A549 (cell line): ENCODE measurements around the gene GBF1. TPM values are rescaled to one million over a fixed set of nuclear protein-coding genes. Genes with fewer than 3 reads are reported as not detected.

ENCODE experiments used
- ATAC-seq, 2 experiments: fragments of 200-7000 bp in 1 of 2; fragments of >200 bp in 1 of 2; cut with Nextera tagmentation in 1 of 2; cut with Tn5 transposase in 1 of 2; 3 replicates each; pipeline versions ENCODE4 v1.8.0 to v1.9.1; 2018 to 2020; ENCODE audit warnings: mild to moderate bottlenecking in 1 of 2, moderate library complexity in 1 of 2
- CTCF ChIA-PET: fragments of 300-600 bp; sonication (Branson Sonifier 250); formaldehyde crosslinking; extraction: SDS; loops from one replicate; lab custom pipeline; 2021; ENCODE audit warnings: antibody characterized with exemption, inconsistent platforms; lab: Yijun Ruan, JAX
- POLR2A ChIA-PET: fragments of 350-600 bp; formaldehyde crosslinking; extraction: SDS; loops from one replicate; lab custom pipeline; 2021; ENCODE audit warnings: antibody characterized with exemption, inconsistent platforms; lab: Yijun Ruan, JAX
- DNase-seq, 2 experiments: peaks; one replicate each; pipeline versions ENCODE4 v3.0.0 to v3.0.0-alpha.2; 2011 to 2016; ENCODE audit warnings: low read depth in 1 of 2, low spot score in 1 of 2
- FAIRE-seq: peaks from 2 replicates; lab custom pipeline; 2011; peaks lifted over from hg19 to GRCh38; lab: Jason Lieb, UNC
- H3K27ac ChIP-seq, 2 experiments: fragments of >200 bp; sonication (Bioruptor Twin); formaldehyde crosslinking; 3 replicates each; pipeline ENCODE4 v1.5.1; 2016 to 2017
- H3K4me1 ChIP-seq: fragments of >200 bp; sonication (Bioruptor Twin); formaldehyde crosslinking; 3 replicates; pipeline ENCODE4 v1.6.1; 2016
- H3K4me2 ChIP-seq: fragments of >200 bp; sonication (Bioruptor Twin); formaldehyde crosslinking; 3 replicates; pipeline ENCODE4 v1.6.1; 2016
- H3K4me3 ChIP-seq: fragments of >200 bp; sonication (Bioruptor Twin); formaldehyde crosslinking; 3 replicates; pipeline ENCODE4 v1.5.1; 2016
- H3K9me3 ChIP-seq: fragments of >200 bp; sonication (Bioruptor Twin); formaldehyde crosslinking; 3 replicates; pipeline ENCODE4 v1.6.1; 2016
- CBX2 ChIP-seq: fragments of 200-600 bp; sonication (generic); IDR thresholded peaks from 2 replicates; pipeline ENCODE4 v1.6.1; 2016; ENCODE audit warnings: low read depth, mild to moderate bottlenecking, borderline replicate concordance
- CBX8 ChIP-seq: fragments of 200-600 bp; sonication (generic); IDR thresholded peaks from 2 replicates; pipeline ENCODE4 v1.6.1; 2016
- CHD2 ChIP-seq: fragments of 150-350 bp; IDR thresholded peaks from 2 replicates; pipeline ENCODE4 v1.6.1; 2014; ENCODE audit warnings: low read length; ENCODE audit not compliant: partially characterized antibody
- CHD4 ChIP-seq: fragments of 200-600 bp; sonication (generic); IDR thresholded peaks from 2 replicates; pipeline ENCODE4 v1.6.1; 2016; ENCODE audit warnings: antibody characterized with exemption, mild to moderate bottlenecking, borderline replicate concordance
- FOSL2 ChIP-seq, 2 experiments: fragments of 450-650 bp in 1 of 2; fragments of >200 bp in 1 of 2; sonication (Bioruptor Twin) in 1 of 2; formaldehyde crosslinking; IDR thresholded peaks; 2 replicates each; pipeline versions ENCODE4 v1.5.0 to v1.6.1; 2016 to 2020; ENCODE audit warnings: mild to moderate bottlenecking in 1 of 2, moderate library complexity in 1 of 2
- FOXS1 ChIP-seq: fragments of 250-450 bp; sonication (Bioruptor Pico); IDR thresholded peaks from 2 replicates; pipeline ENCODE4 v1.5.0; 2020; ENCODE audit warnings: mild to moderate bottlenecking, moderate library complexity
- GATA3 ChIP-seq: IDR thresholded peaks from 2 replicates; pipeline ENCODE4 v1.6.1; 2012; ENCODE audit warnings: borderline replicate concordance
- HEYL ChIP-seq: fragments of 250-450 bp; sonication (Bioruptor Pico); IDR thresholded peaks from 2 replicates; pipeline ENCODE4 v1.8.0; 2021; ENCODE audit warnings: mild to moderate bottlenecking, moderate library complexity
- HOXB5 ChIP-seq: fragments of 250-450 bp; sonication (Bioruptor Pico); IDR thresholded peaks from 2 replicates; pipeline ENCODE4 v1.5.0; 2020; ENCODE audit warnings: mild to moderate bottlenecking, moderate library complexity
- JUN ChIP-seq, 2 experiments: fragments of >200 bp; sonication (Bioruptor Twin); formaldehyde crosslinking; IDR thresholded peaks; 2 replicates in 1 of 2; 3 replicates in 1 of 2; pipeline ENCODE4 v1.6.1; 2016 to 2017
- KDM1A ChIP-seq: fragments of 200-600 bp; sonication (generic); IDR thresholded peaks from 2 replicates; pipeline ENCODE4 v1.6.1; 2016; ENCODE audit warnings: low read depth, mild to moderate bottlenecking
- MAX ChIP-seq: IDR thresholded peaks from 2 replicates; pipeline ENCODE4 v1.6.1; 2012
- MAZ ChIP-seq: fragments of 150-350 bp; IDR thresholded peaks from 2 replicates; pipeline ENCODE4 v1.6.1; 2014; ENCODE audit warnings: antibody characterized with exemption, low read depth, low read length, borderline replicate concordance
- PHF8 ChIP-seq: fragments of 200-600 bp; sonication (generic); IDR thresholded peaks from 2 replicates; pipeline ENCODE4 v1.6.1; 2016; ENCODE audit warnings: low read depth, mild to moderate bottlenecking, antibody characterized with exemption, moderate library complexity, borderline replicate concordance
- POLR2A ChIP-seq: IDR thresholded peaks from 2 replicates; pipeline ENCODE4 v1.6.1; 2012; ENCODE audit warnings: mild to moderate bottlenecking, low read length
- RARB ChIP-seq: fragments of 250-450 bp; sonication (Bioruptor Pico); IDR thresholded peaks from 2 replicates; pipeline ENCODE4 v1.8.0; 2021; ENCODE audit warnings: mild to moderate bottlenecking, moderate library complexity
- REST ChIP-seq: fragments of 200-600 bp; sonication (generic); IDR thresholded peaks from 2 replicates; pipeline ENCODE4 v1.6.1; 2016; ENCODE audit warnings: antibody characterized with exemption, mild to moderate bottlenecking, moderate library complexity
- TFCP2L1 ChIP-seq: fragments of 250-450 bp; sonication (Bioruptor Pico); IDR thresholded peaks from 2 replicates; pipeline ENCODE4 v1.5.0; 2021; ENCODE audit warnings: mild to moderate bottlenecking
- ZFP36 ChIP-seq: fragments of 450-650 bp; IDR thresholded peaks from 2 replicates; pipeline ENCODE4 v1.6.1; 2014; ENCODE audit warnings: borderline replicate concordance; ENCODE audit not compliant: partially characterized antibody
- WGBS: methylation state at CpG from one replicate; pipeline ENCODE4 v1.1.6; 2017; ENCODE audit errors: missing lambda C conversion rate; 5-methylcytosine and 5-hydroxymethylcytosine counted together
- polyA plus RNA-seq, 4 experiments: library from polyadenylated mRNA; depleted of rRNA in 3 of 4; stranded (reverse); fragments of >200 nt; fragmentation: RNase III in 1 of 4; extraction: RNeasy Plus Mini Kit Qiagen cat#74134 plus additional on column Dnase treatment in 1 of 4; gene quantifications; 2 replicates in 3 of 4; 3 replicates in 1 of 4; pipeline ENCODE4 v1.2.3, GENCODE V29; 2011 to 2017
- TF ChIP-seq, protein P1 (sequence below): fragments of 250-450 bp; sonication (Bioruptor Pico); IDR thresholded peaks from 2 replicates; pipeline ENCODE4 v1.5.0; 2021; ENCODE audit warnings: mild to moderate bottlenecking, moderate library complexity, borderline replicate concordance

GBF1 gene
- polyA plus RNA-seq, 2 of the 4 experiments (the other 2 are of a cell fraction) = 20.4 to 21.3 TPM

DNA sequence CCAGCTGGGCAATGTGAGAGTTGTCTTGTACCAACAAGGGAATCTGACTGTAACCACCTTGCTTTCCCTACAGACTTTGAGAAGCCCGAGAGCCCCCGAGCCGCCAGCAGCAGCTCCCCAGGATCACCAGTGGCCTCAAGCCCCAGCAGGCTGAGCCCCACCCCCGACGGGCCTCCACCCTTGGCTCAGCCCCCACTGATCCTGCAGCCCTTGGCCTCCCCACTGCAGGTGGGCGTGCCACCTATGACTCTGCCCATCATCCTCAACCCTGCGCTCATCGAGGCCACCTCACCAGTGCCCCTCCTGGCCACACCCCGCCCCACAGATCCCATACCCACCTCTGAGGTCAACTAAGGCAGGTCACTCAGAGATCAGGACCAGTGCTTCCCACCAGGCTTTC is 136.7 kb downstream of the GBF1 start (continued):
- no peak for TF ChIP-seq ZFP36
- TF ChIP-seq FOSL2 (IDR thresholded peaks at IDR 0.05) = no peak
- TF ChIP-seq FOSL2 (CRISPR knock-in tag; IDR thresholded peaks at IDR 0.05) = no peak
- TF ChIP-seq MAZ = no peak

- no peak for TF ChIP-seq REST
- TF ChIP-seq PHF8 = no peak
- no peak for TF ChIP-seq JUN (IDR thresholded peaks at IDR 0.05)
- ChIA-PET POLR2A (interaction anchor here (0.6 kb wide), 1 partner anchor 21 kb away, joined by 3 read pairs; no protein-coding TSS in a partner anchor), CTCF (interaction anchor here (1.8 to 12.6 kb wide), 6 partner anchors 9 to 152 kb away, joined by 4 to 133 read pairs (median 46); partner anchors contain the start of gene NFKB2)
- WGBS = 99% methylated on average over 6 of the region's 8 CpGs
- H3K4me2 ChIP-seq = no peak overlapping the region
- ATAC-seq = no peak
- no peak for DNase-seq
- no peaks in the 10 kb centered on the region for H3K4me1 ChIP-seq
- no peak overlapping the region for H3K4me3 ChIP-seq
- H3K9me3 ChIP-seq = no peaks in the 10 kb centered on the region
- FAIRE-seq = no peak
- H3K27ac ChIP-seq = no peak overlapping the region
These were observed 137.5 kb downstream of the GBF1 start for GRCh38 chr10:102382871-102383270.

- TF ChIP-seq KDM1A (no peak), CBX8 (no peak), CHD2 (no peak), CHD4 (no peak), TFCP2L1 (CRISPR knock-in tag) (no peak), FOXS1 (CRISPR knock-in tag) (no peak)
- FAIRE-seq (no peak), DNase-seq (no peak), ATAC-seq (peak in 1 of 2 experiments; percentile 63; a peak in 3 of 6 replicates)
- Histone ChIP-seq H3K4me3 (no peak overlapping the region), H3K9me3 (no peaks in the 10 kb centered on the region), H3K4me1 (no peaks in the 10 kb centered on the region), H3K4me2 (no peak overlapping the region), H3K27ac (no peak overlapping the region)
- 67% methylated on average over 6 of the region's 6 CpGs for WGBS
- ChIA-PET CTCF (interaction anchor here (0.6 to 12.6 kb wide), 11 partner anchors 10 to 153 kb away, joined by 3 to 133 read pairs (median 10); partner anchors contain the start of gene NFKB2), POLR2A (interaction anchor here (0.9 kb wide), 1 partner anchor 15 kb away, joined by 4 read pairs; no protein-coding TSS in a partner anchor)
These were observed 138.7 kb downstream of the GBF1 start for GRCh38 chr10:102384053-102384452.

- FAIRE-seq (no peak), ATAC-seq (peak; percentile 23 to 30; a peak in 4 of 6 replicates), DNase-seq (no peak)
- Histone ChIP-seq H3K9me3 (no peaks in the 10 kb centered on the region), H3K27ac (no peak overlapping the region), H3K4me2 (no peak overlapping the region), H3K4me3 (no peak overlapping the region), H3K4me1 (no peaks in the 10 kb centered on the region)
- ChIA-PET POLR2A (interaction anchor here (0.9 kb wide), 1 partner anchor 14 kb away, joined by 4 read pairs; no protein-coding TSS in a partner anchor), CTCF (interaction anchor here (0.5 to 12.6 kb wide), 17 partner anchors 10 to 1373 kb away, joined by 3 to 133 read pairs (median 5); partner anchors contain the start of gene NFKB2)
- WGBS = 74% methylated on average over 4 of the region's 4 CpGs
- TF ChIP-seq MAX (no peak), POLR2A (no peak), FOXS1 (CRISPR knock-in tag) (no peak), HEYL (no peak), GATA3 (no peak), CBX2 (no peak), HOXB5 (CRISPR knock-in tag) (no peak), RARB (CRISPR knock-in tag) (no peak)
- TF ChIP-seq, protein P1, sequence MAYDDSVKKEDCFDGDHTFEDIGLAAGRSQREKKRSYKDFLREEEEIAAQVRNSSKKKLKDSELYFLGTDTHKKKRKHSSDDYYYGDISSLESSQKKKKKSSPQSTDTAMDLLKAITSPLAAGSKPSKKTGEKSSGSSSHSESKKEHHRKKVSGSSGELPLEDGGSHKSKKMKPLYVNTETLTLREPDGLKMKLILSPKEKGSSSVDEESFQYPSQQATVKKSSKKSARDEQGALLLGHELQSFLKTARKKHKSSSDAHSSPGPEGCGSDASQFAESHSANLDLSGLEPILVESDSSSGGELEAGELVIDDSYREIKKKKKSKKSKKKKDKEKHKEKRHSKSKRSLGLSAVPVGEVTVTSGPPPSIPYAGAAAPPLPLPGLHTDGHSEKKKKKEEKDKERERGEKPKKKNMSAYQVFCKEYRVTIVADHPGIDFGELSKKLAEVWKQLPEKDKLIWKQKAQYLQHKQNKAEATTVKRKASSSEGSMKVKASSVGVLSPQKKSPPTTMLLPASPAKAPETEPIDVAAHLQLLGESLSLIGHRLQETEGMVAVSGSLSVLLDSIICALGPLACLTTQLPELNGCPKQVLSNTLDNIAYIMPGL (CRISPR knock-in tag) = no peak
These were observed 139.5 kb downstream of the GBF1 start for GRCh38 chr10:102384606-102385429.
